IMR-90 (cell line): ENCODE measurements around the gene SPATA3.

ENCODE experiments used
- BHLHE40 ChIP-seq: fragments of 150-350 bp; IDR thresholded peaks from 2 replicates; pipeline ENCODE4 v1.6.1; 2016; ENCODE audit warnings: mild to moderate bottlenecking, low read depth, low read length
- CEBPB ChIP-seq: IDR thresholded peaks from 2 replicates; pipeline ENCODE4 v1.6.1; 2012; ENCODE audit warnings: low read depth, low read length, improper control_type of control experiment
- CHD1 ChIP-seq: IDR thresholded peaks from 2 replicates; pipeline ENCODE4 v1.6.1; 2012; ENCODE audit warnings: low read depth, low read length, improper control_type of control experiment
- CTCF ChIP-seq: conservative IDR thresholded peaks from 2 replicates; pipeline ENCODE4 v1.5.1; 2012; ENCODE audit warnings: mild to moderate bottlenecking, low read depth, low read length, improper control_type of control experiment
- FOS ChIP-seq: fragments of 150-350 bp; IDR thresholded peaks from 2 replicates; pipeline ENCODE4 v1.6.1; 2016; ENCODE audit warnings: low read depth, low read length
- MAFK ChIP-seq: IDR thresholded peaks from 2 replicates; pipeline ENCODE4 v1.6.1; 2012; ENCODE audit warnings: low read depth, low read length, improper control_type of control experiment
- MAZ ChIP-seq: IDR thresholded peaks from 2 replicates; pipeline ENCODE4 v1.6.1; 2012; ENCODE audit warnings: low read depth, mild to moderate bottlenecking, low read length, improper control_type of control experiment, moderate library complexity, borderline replicate concordance
- MXI1 ChIP-seq: IDR thresholded peaks from 2 replicates; pipeline ENCODE4 v1.6.1; 2012; ENCODE audit warnings: low read depth, mild to moderate bottlenecking, low read length, moderate library complexity, borderline replicate concordance
- POLR2A ChIP-seq: IDR thresholded peaks from 2 replicates; pipeline ENCODE4 v1.6.1; 2012; ENCODE audit warnings: mild to moderate bottlenecking, low read depth, low read length
- RAD21 ChIP-seq: IDR thresholded peaks from 2 replicates; pipeline ENCODE4 v1.6.1; 2012; ENCODE audit warnings: low read length, improper control_type of control experiment
- RFX5 ChIP-seq: IDR thresholded peaks from 2 replicates; pipeline ENCODE4 v1.8.0; 2012; ENCODE audit warnings: low read depth, mild to moderate bottlenecking, low read length, moderate library complexity
- SMC3 ChIP-seq: fragments of 150-350 bp; IDR thresholded peaks from 2 replicates; pipeline ENCODE4 v1.6.1; 2016; ENCODE audit warnings: low read depth, mild to moderate bottlenecking, antibody characterized with exemption, low read length, moderate library complexity
- USF2 ChIP-seq: fragments of 150-350 bp; IDR thresholded peaks from 2 replicates; pipeline ENCODE4 v1.6.1; 2017; ENCODE audit warnings: mild to moderate bottlenecking, antibody characterized with exemption, low read length, low read depth

- TF ChIP-seq CTCF (no peak), FOS (no peak), BHLHE40 (no peak), POLR2A (no peak), RAD21 (no peak), CEBPB (no peak), MAZ (no peak), RFX5 (no peak), USF2 (no peak), CHD1 (no peak), SMC3 (no peak), MAFK (no peak), MXI1 (no peak)
These were observed 6.0 kb downstream of the SPATA3 start for GRCh38 chr2:231001921-231002320.
